ENCODE measurements around the gene OBSCN. TPM values are rescaled to one million over a fixed set of nuclear protein-coding genes. Genes with fewer than 3 reads are reported as not detected.

OBSCN gene
- total and polyA plus RNA-seq, 2 of the 13 experiments (the other 11 are each of a cell fraction or from before 2014, with no cell fraction given) = 0.20 TPM

GRCh38 chr1:228315484-228315944 lies 107.7 kb downstream of the OBSCN start:
- no peaks in the 10 kb centered on the region for H3K36me3 ChIP-seq (replicated peaks in 1 of 2; ENCODE audit: control insufficient read depth in 1 of 2, insufficient read depth in 2 of 2, low read length in 2 of 2)
- no peak overlapping the region for H3K4me2 ChIP-seq (ENCODE audit: low read depth, low read length)
- no peaks in the 10 kb centered on the region; a peak in 1 of 5 replicates for H3K27me3 ChIP-seq (ENCODE audit: control insufficient read depth in 1 of 2, insufficient read depth in 2 of 2, low read length in 2 of 2)
- H3K9me3 ChIP-seq (ENCODE audit: low read length) = peaks cover 22% of the 10 kb centered on the region
- FAIRE-seq (no peak), DNase-seq (ENCODE audit: low spot score) (no peak), ATAC-seq (no peak)
- no peaks in the 10 kb centered on the region for H4K20me1 ChIP-seq (ENCODE audit: insufficient read depth, low read length)
- TF ChIP-seq ZSCAN25 (CRISPR knock-in tag; IDR thresholded peaks at IDR 0.05) = no peak
- no peak for TF ChIP-seq MEIS1 (CRISPR knock-in tag; IDR thresholded peaks at IDR 0.05; ENCODE audit: borderline replicate concordance)
- no peak for TF ChIP-seq ZNF550 (CRISPR knock-in tag; IDR thresholded peaks at IDR 0.05; ENCODE audit: borderline replicate concordance)
- TF ChIP-seq ATF1 (CRISPR knock-in tag; IDR thresholded peaks at IDR 0.05) = no peak
- no peak for TF ChIP-seq SNRNP70 (IDR thresholded peaks at IDR 0.05; ENCODE audit: low read depth, low read length)
- in situ Hi-C loops (cut with HindIII; ENCODE audit: extremely low pct_ligation_motif_present, low pct_unique_long_range_greater_than_20kb) = no loop called here
- intact Hi-C loops (cut with micrococcal nuclease; ENCODE audit: unreplicated experiment) = no loop called here
- no peaks in the 10 kb centered on the region for H3K4me1 ChIP-seq (ENCODE audit: insufficient read depth, low read length)
- no peak overlapping the region for H3K27ac ChIP-seq (ENCODE audit: extremely low read length, insufficient read depth, low read length)
- CTCF ChIA-PET (ENCODE audit: low intra/inter-chr PET ratio, low total read pairs) = no interaction called here
- H3K4me3 ChIP-seq (replicated peaks in 1 of 3; ENCODE audit: insufficient read depth in 1 of 3, low read depth in 2 of 3, low read length in 3 of 3) = no peak overlapping the region
- 57% methylated on average over 2 of the region's 17 CpGs for WGBS (ENCODE audit: low lambda C conversion rate)
- POLR2A ChIA-PET = no interaction called here
- H3K79me2 ChIP-seq (ENCODE audit: insufficient read depth, low read length) = no peaks in the 10 kb centered on the region
- no peak overlapping the region for H3K9ac ChIP-seq (ENCODE audit: insufficient read depth, low read depth, low read length)
- no TSS peak for BruUV-seq (replicated peaks)
- no peak overlapping the region for H2AFZ ChIP-seq (ENCODE audit: low read length)

GRCh38 chr1:228315945-228316588 lies 108.2 kb downstream of the OBSCN start:
- no peaks in the 10 kb centered on the region for H3K36me3 ChIP-seq (replicated peaks in 1 of 2; ENCODE audit: control insufficient read depth in 1 of 2, insufficient read depth in 2 of 2, low read length in 2 of 2)
- peaks cover 22% of the 10 kb centered on the region for H3K9me3 ChIP-seq (ENCODE audit: low read length)
- no peaks in the 10 kb centered on the region for H3K4me1 ChIP-seq (ENCODE audit: insufficient read depth, low read length)
- intact Hi-C loops (cut with micrococcal nuclease; ENCODE audit: unreplicated experiment) (no loop called here), in situ Hi-C loops (cut with HindIII; ENCODE audit: extremely low pct_ligation_motif_present, low pct_unique_long_range_greater_than_20kb) (no loop called here)
- 28% methylated on average over 5 of the region's 40 CpGs for WGBS (ENCODE audit: low lambda C conversion rate)
- H3K9ac ChIP-seq (ENCODE audit: insufficient read depth, low read depth, low read length) = no peak overlapping the region
- ATAC-seq = no peak
- H2AFZ ChIP-seq (ENCODE audit: low read length) = no peak overlapping the region
- H3K27me3 ChIP-seq (ENCODE audit: control insufficient read depth in 1 of 2, insufficient read depth in 2 of 2, low read length in 2 of 2) = no peaks in the 10 kb centered on the region; a peak in 1 of 5 replicates
- no peak for DNase-seq (ENCODE audit: low spot score)
- H3K4me3 ChIP-seq (replicated peaks in 1 of 3; ENCODE audit: insufficient read depth in 1 of 3, low read depth in 2 of 3, low read length in 3 of 3) = no peak overlapping the region
- H3K79me2 ChIP-seq (ENCODE audit: insufficient read depth, low read length) = no peaks in the 10 kb centered on the region
- CTCF ChIA-PET (ENCODE audit: low intra/inter-chr PET ratio, low total read pairs) = no interaction called here
- H3K4me2 ChIP-seq (ENCODE audit: low read depth, low read length) = no peak overlapping the region
- no peaks in the 10 kb centered on the region for H4K20me1 ChIP-seq (ENCODE audit: insufficient read depth, low read length)
- POLR2A ChIA-PET = no interaction called here
- no peak overlapping the region for H3K27ac ChIP-seq (ENCODE audit: extremely low read length, insufficient read depth, low read length)
- no peak for FAIRE-seq
- BruUV-seq (replicated peaks) = no TSS peak
- TF ChIP-seq, protein P1, sequence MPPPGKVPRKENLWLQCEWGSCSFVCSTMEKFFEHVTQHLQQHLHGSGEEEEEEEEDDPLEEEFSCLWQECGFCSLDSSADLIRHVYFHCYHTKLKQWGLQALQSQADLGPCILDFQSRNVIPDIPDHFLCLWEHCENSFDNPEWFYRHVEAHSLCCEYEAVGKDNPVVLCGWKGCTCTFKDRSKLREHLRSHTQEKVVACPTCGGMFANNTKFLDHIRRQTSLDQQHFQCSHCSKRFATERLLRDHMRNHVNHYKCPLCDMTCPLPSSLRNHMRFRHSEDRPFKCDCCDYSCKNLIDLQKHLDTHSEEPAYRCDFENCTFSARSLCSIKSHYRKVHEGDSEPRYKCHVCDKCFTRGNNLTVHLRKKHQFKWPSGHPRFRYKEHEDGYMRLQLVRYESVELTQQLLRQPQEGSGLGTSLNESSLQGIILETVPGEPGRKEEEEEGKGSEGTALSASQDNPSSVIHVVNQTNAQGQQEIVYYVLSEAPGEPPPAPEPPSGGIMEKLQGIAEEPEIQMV (CRISPR knock-in tag; IDR thresholded peaks at IDR 0.05; ENCODE audit: low read depth) = no peak
- no peak for TF ChIP-seq JUN (CRISPR knock-in tag; IDR thresholded peaks at IDR 0.05)
- TF ChIP-seq ZNF143 (CRISPR knock-in tag; IDR thresholded peaks at IDR 0.05) = no peak
- no peak for TF ChIP-seq ZNF761 (CRISPR knock-in tag; conservative IDR thresholded peaks at IDR 0.05)
- no peak for TF ChIP-seq ZNF713 (CRISPR knock-in tag; IDR thresholded peaks at IDR 0.05)
- no peak for TF ChIP-seq AHR (CRISPR knock-in tag; IDR thresholded peaks at IDR 0.05)
- TF ChIP-seq RARG (CRISPR knock-in tag; IDR thresholded peaks at IDR 0.05; ENCODE audit: low read depth) = no peak
- TF ChIP-seq SETDB1 (CRISPR knock-in tag; IDR thresholded peaks at IDR 0.05; ENCODE audit: borderline replicate concordance) = no peak
- TF ChIP-seq TIGD3 (CRISPR knock-in tag; IDR thresholded peaks at IDR 0.05; ENCODE audit: borderline replicate concordance) = no peak
- no peak for TF ChIP-seq JUNB (CRISPR knock-in tag; IDR thresholded peaks at IDR 0.05; ENCODE audit: borderline replicate concordance)
- no peak for TF ChIP-seq PAWR (CRISPR knock-in tag; IDR thresholded peaks at IDR 0.05; ENCODE audit: borderline replicate concordance)
- TF ChIP-seq CEBPB (IDR thresholded peaks at IDR 0.05; ENCODE audit: borderline replicate concordance, low read depth, low read length) = no peak
- TF ChIP-seq SRY (CRISPR knock-in tag; IDR thresholded peaks at IDR 0.05) = no peak
